Measurements from ENCODE around the gene MELTF.

MELTF gene

GRCh38 chr3:197050511-197050910 is 20.9 kb upstream of the MELTF start (continued):
- no peak for TF ChIP-seq CREB5 (CRISPR knock-in tag; IDR thresholded peaks at IDR 0.05; ENCODE audit: low read depth)

GRCh38 chr3:197042539-197042938 is 12.9 kb upstream of the MELTF start:
- ATAC-seq, result no peak
- no peak for TF ChIP-seq OSR1 (CRISPR knock-in tag; IDR thresholded peaks at IDR 0.05)
- TF ChIP-seq BACH2 (CRISPR knock-in tag; IDR thresholded peaks at IDR 0.05; ENCODE audit: borderline replicate concordance), result no peak
- no peak for TF ChIP-seq ZNF565 (CRISPR knock-in tag; conservative IDR thresholded peaks at IDR 0.05; ENCODE audit: low read depth)
- TF ChIP-seq ZNF8 (CRISPR knock-in tag; IDR thresholded peaks at IDR 0.05), result no peak
- no peak for TF ChIP-seq ZNF70 (CRISPR knock-in tag; IDR thresholded peaks at IDR 0.05)
- no peak for TF ChIP-seq RARB (CRISPR knock-in tag; IDR thresholded peaks at IDR 0.05)
- TF ChIP-seq TSHZ2 (CRISPR knock-in tag; IDR thresholded peaks at IDR 0.05), result no peak
- no peak for TF ChIP-seq TCF4 (CRISPR knock-in tag; IDR thresholded peaks at IDR 0.05; ENCODE audit: borderline replicate concordance)

- no peak for ATAC-seq
- no peak for TF ChIP-seq ISL1 (CRISPR knock-in tag; IDR thresholded peaks at IDR 0.05)
- TF ChIP-seq CSRNP3 (CRISPR knock-in tag; IDR thresholded peaks at IDR 0.05), result no peak
- no peak for TF ChIP-seq SNAI2 (CRISPR knock-in tag; IDR thresholded peaks at IDR 0.05)
- TF ChIP-seq ESRRG (CRISPR knock-in tag; IDR thresholded peaks at IDR 0.05), result no peak
- no peak for TF ChIP-seq TOX (CRISPR knock-in tag; IDR thresholded peaks at IDR 0.05; ENCODE audit: borderline replicate concordance)
- TF ChIP-seq POU6F1 (CRISPR knock-in tag; IDR thresholded peaks at IDR 0.05; ENCODE audit: borderline replicate concordance, low read depth), result no peak
- no peak for TF ChIP-seq TCF4 (CRISPR knock-in tag; IDR thresholded peaks at IDR 0.05; ENCODE audit: borderline replicate concordance)
- TF ChIP-seq ZNF8 (CRISPR knock-in tag; IDR thresholded peaks at IDR 0.05), result no peak
These were observed 12.4 kb upstream of the MELTF start for GRCh38 chr3:197041875-197042488.

- TF ChIP-seq SNAI2 (CRISPR knock-in tag; IDR thresholded peaks at IDR 0.05) (no peak), ARNTL (CRISPR knock-in tag; IDR thresholded peaks at IDR 0.05; ENCODE audit: borderline replicate concordance, low read depth) (no peak), ZC3H10 (CRISPR knock-in tag; IDR thresholded peaks at IDR 0.05) (no peak), CREB5 (CRISPR knock-in tag; IDR thresholded peaks at IDR 0.05; ENCODE audit: low read depth) (no peak), ISL1 (CRISPR knock-in tag; IDR thresholded peaks at IDR 0.05) (no peak), OSR1 (CRISPR knock-in tag; IDR thresholded peaks at IDR 0.05) (no peak), ZNF565 (CRISPR knock-in tag; conservative IDR thresholded peaks at IDR 0.05; ENCODE audit: low read depth) (no peak), CSDC2 (CRISPR knock-in tag; IDR thresholded peaks at IDR 0.05) (no peak), TOX (CRISPR knock-in tag; IDR thresholded peaks at IDR 0.05; ENCODE audit: borderline replicate concordance) (no peak), ZFP30 (CRISPR knock-in tag; IDR thresholded peaks at IDR 0.05) (no peak)
These were observed 11.0 kb upstream of the MELTF start for GRCh38 chr3:197040658-197041057.

More at GRCh38 chr3:197040658-197041057, 11.0 kb upstream of the MELTF start:
- ATAC-seq, result no peak
